Keratinocyte (primary cell): ENCODE results near the gene SYCN. TPM values are rescaled to one million over a fixed set of nuclear protein-coding genes. Genes with fewer than 3 reads are reported as not detected.

Experiments
- DNase-seq: peaks from one replicate; pipeline ENCODE4 v3.0.0-alpha.2; 2011; ENCODE audit warnings: low read depth, missing footprints, low spot score
- FAIRE-seq: peaks from 2 replicates; lab custom pipeline; 2011; peaks lifted over from hg19 to GRCh38; lab: Jason Lieb, UNC
- H2AFZ ChIP-seq: 2 replicates; pipeline ENCODE4 v1.6.0; 2012; ENCODE audit warnings: low read length, control low read depth, inconsistent platforms; ENCODE audit not compliant: control insufficient read depth
- H3K27ac ChIP-seq: 2 replicates; pipeline ENCODE4 v1.5.1; 2011; ENCODE audit warnings: low read length; ENCODE audit not compliant: control insufficient read depth, insufficient read depth
- H3K27me3 ChIP-seq: 3 replicates; pipeline ENCODE4 v1.6.0; 2011; ENCODE audit warnings: low read length; ENCODE audit not compliant: control insufficient read depth, insufficient read depth; ENCODE audit errors: extremely low read depth
- H3K36me3 ChIP-seq, 2 experiments: 2 replicates in 1 of 2; 3 replicates in 1 of 2; pipeline ENCODE4 v1.5.1; 2011; ENCODE audit warnings: low read length in 2 of 2, mild to moderate bottlenecking in 1 of 2; ENCODE audit not compliant: control insufficient read depth in 2 of 2, insufficient read depth in 2 of 2; ENCODE audit errors: extremely low read depth in 1 of 2
- H3K4me1 ChIP-seq: 3 replicates; pipeline ENCODE4 v1.5.1; 2011; ENCODE audit warnings: low read length; ENCODE audit not compliant: control insufficient read depth, insufficient read depth; ENCODE audit errors: extremely low read depth
- H3K4me2 ChIP-seq: 3 replicates; pipeline ENCODE4 v1.6.0; 2011; ENCODE audit warnings: low read depth, low read length; ENCODE audit not compliant: control insufficient read depth, insufficient read depth; ENCODE audit errors: extremely low read depth
- H3K4me3 ChIP-seq, 3 experiments: fragments of 200-600 bp in 1 of 3; sonication (generic) in 1 of 3; 2 replicates in 2 of 3; 3 replicates in 1 of 3; pipeline ENCODE4 v1.5.1; 2011 to 2016; ENCODE audit warnings: low read length in 3 of 3, mild to moderate bottlenecking in 3 of 3, control low read depth in 2 of 3, inconsistent platforms in 1 of 3, low read depth in 1 of 3, mixed read lengths in 1 of 3, mixed run types in 1 of 3, moderate library complexity in 1 of 3; ENCODE audit not compliant: control insufficient read depth in 2 of 3, insufficient read depth in 2 of 3; ENCODE audit errors: extremely low read depth in 1 of 3
- H3K79me2 ChIP-seq: 2 replicates; pipeline ENCODE4 v1.6.0; 2012; ENCODE audit warnings: low read length; ENCODE audit not compliant: control insufficient read depth, insufficient read depth
- H3K9ac ChIP-seq: 3 replicates; pipeline ENCODE4 v1.6.0; 2011; ENCODE audit warnings: low read length; ENCODE audit not compliant: control insufficient read depth, insufficient read depth; ENCODE audit errors: extremely low read depth
- H3K9me1 ChIP-seq: 3 replicates; pipeline ENCODE4 v1.6.0; 2011; ENCODE audit warnings: low read length; ENCODE audit not compliant: control insufficient read depth, insufficient read depth; ENCODE audit errors: extremely low read depth
- H3K9me3 ChIP-seq: 2 replicates; pipeline ENCODE4 v1.5.1; 2012; ENCODE audit warnings: low read depth, low read length; ENCODE audit not compliant: control insufficient read depth
- H4K20me1 ChIP-seq: 3 replicates; pipeline ENCODE4 v1.6.0; 2011; ENCODE audit warnings: low read length; ENCODE audit not compliant: control insufficient read depth, insufficient read depth; ENCODE audit errors: extremely low read depth
- EZH2 ChIP-seq: IDR thresholded peaks from one replicate; pipeline ENCODE4 v1.6.1; 2012; ENCODE audit warnings: inconsistent platforms, mild to moderate bottlenecking, low read length, moderate library complexity
- dilution Hi-C: fragments of 300-500 bp; cut with MboI; formaldehyde crosslinking; loops from one replicate; pipeline ENCODE4 v1.7.0; 2020; ENCODE audit warnings: low sequenced_read_pairs; ENCODE audit not compliant: extremely low pct_ligation_motif_present
- polyA plus RNA-seq, 5 experiments: library from polyadenylated mRNA; depleted of rRNA in 3 of 5; stranded (reverse) in 3 of 5; stranded (forward) in 1 of 5; unstranded in 1 of 5; fragments of >200 nt; gene quantifications; 1 replicate in 1 of 5; 2 replicates in 3 of 5; 3 replicates in 1 of 5; pipeline versions ENCODE4 v1.2.1 to v1.2.3, GENCODE V29; 2011 to 2012; ENCODE audit warnings: missing spikeins in 2 of 5, low read depth in 1 of 5, low replicate concordance in 1 of 5
- TF ChIP-seq, protein P1 (sequence below), 3 experiments: IDR thresholded peaks in 1 of 3; conservative IDR thresholded peaks in 1 of 3; optimal IDR thresholded peaks in 1 of 3; 2 replicates in 2 of 3; 3 replicates in 1 of 3; pipeline versions ENCODE3 to v1.5.1; 2011; ENCODE audit warnings: low read length in 3 of 3, mild to moderate bottlenecking in 3 of 3, moderate library complexity in 2 of 3, control low read depth in 1 of 3, inconsistent platforms in 1 of 3; ENCODE audit not compliant: insufficient read depth in 2 of 3; ENCODE audit errors: extremely low read depth in 1 of 3

SYCN gene
- polyA plus RNA-seq, 1 donor (not counting 4 experiments of a cell fraction or from before 2014, with no cell fraction given): not detected

DNA sequence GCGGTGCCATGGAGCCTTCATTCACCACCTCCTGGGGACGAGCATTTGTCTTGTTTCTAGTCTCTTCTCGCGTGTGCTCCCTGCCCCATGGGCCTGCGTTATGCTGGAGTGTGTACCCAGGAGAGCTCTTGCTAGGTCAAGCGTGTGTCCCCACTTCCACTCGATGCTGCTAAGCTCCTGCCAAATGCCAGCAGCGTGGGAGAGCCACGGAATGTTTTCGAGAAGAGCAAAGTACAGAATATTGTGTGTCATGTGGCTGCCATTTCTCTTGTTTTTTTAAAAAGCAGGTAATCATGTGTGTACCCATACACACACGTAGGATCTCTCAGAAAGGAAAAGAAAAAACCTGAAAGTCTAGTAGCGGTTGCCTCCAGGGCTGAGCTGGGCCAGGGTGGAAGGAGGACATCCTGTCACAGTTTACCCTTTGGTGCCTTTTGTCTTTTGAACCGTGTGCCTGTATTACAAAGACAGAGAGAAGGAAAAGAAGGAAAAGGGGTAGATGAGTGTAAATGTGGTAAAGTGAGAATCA lies 49.9 kb downstream of the SYCN start:
- Histone ChIP-seq H3K9me1 (peaks cover 4% of the 10 kb centered on the region), H2AFZ (no peak overlapping the region), H3K36me3 (no peaks in the 10 kb centered on the region), H3K27me3 (no peaks in the 10 kb centered on the region), H3K9me3 (no peaks in the 10 kb centered on the region), H3K9ac (peak overlapping the region; percentile 4), H3K4me3 (no peak overlapping the region), H3K27ac (peak overlapping the region; percentile 34), H3K4me1 (peaks cover 32% of the 10 kb centered on the region), H4K20me1 (no peaks in the 10 kb centered on the region), H3K79me2 (peaks cover 63% of the 10 kb centered on the region), H3K4me2 (peak overlapping the region; percentile 37)
- FAIRE-seq (no peak), DNase-seq (no peak)
- dilution Hi-C loops: no loop called here
- TF ChIP-seq EZH2: no peak
- TF ChIP-seq, protein P1, sequence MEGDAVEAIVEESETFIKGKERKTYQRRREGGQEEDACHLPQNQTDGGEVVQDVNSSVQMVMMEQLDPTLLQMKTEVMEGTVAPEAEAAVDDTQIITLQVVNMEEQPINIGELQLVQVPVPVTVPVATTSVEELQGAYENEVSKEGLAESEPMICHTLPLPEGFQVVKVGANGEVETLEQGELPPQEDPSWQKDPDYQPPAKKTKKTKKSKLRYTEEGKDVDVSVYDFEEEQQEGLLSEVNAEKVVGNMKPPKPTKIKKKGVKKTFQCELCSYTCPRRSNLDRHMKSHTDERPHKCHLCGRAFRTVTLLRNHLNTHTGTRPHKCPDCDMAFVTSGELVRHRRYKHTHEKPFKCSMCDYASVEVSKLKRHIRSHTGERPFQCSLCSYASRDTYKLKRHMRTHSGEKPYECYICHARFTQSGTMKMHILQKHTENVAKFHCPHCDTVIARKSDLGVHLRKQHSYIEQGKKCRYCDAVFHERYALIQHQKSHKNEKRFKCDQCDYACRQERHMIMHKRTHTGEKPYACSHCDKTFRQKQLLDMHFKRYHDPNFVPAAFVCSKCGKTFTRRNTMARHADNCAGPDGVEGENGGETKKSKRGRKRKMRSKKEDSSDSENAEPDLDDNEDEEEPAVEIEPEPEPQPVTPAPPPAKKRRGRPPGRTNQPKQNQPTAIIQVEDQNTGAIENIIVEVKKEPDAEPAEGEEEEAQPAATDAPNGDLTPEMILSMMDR (optimal IDR thresholded peaks at IDR 0.05 in 1 of 3, IDR thresholded peaks at IDR 0.05 in 1 of 3, conservative IDR thresholded peaks at IDR 0.05 in 1 of 3; ENCODE audit: extremely low read depth in 1 of 3, insufficient read depth in 2 of 3, low read length in 3 of 3): no peak

Other genes with a start within 250 kb of the SYCN start
- 5.4 to 7.7 TPM (median 6.5 TPM) in 3 replicates for gene FBXO17, start 228.5 kb downstream of the SYCN start, polyA plus RNA-seq
- 4.4 to 6.9 TPM (median 4.4 TPM) in 3 replicates for gene FBXO27, start 171.7 kb downstream of the SYCN start, polyA plus RNA-seq
- gene ACP7, start 119.9 kb downstream of the SYCN start, polyA plus RNA-seq: 0.08 to 0.28 TPM (median 0.09 TPM) in 3 replicates
- 9.8 to 17.4 TPM (median 11.2 TPM) in 3 replicates for gene PAK4, start 78.5 kb downstream of the SYCN start, polyA plus RNA-seq
- gene NCCRP1, start 7.3 kb downstream of the SYCN start, polyA plus RNA-seq: 2.3 to 6.0 TPM (median 2.8 TPM) in 3 replicates
- gene IFNL3, start 40.7 kb upstream of the SYCN start, polyA plus RNA-seq: not detected in 3 replicates
- gene IFNL4, start 44.6 kb upstream of the SYCN start, polyA plus RNA-seq: not detected in 3 replicates
- not detected in 3 replicates for gene IFNL2, start 64.1 kb upstream of the SYCN start, polyA plus RNA-seq
- gene IFNL1, start 92.1 kb upstream of the SYCN start, polyA plus RNA-seq: not detected in 3 replicates
- gene LRFN1, start 116.6 kb upstream of the SYCN start, polyA plus RNA-seq: 0.04 to 0.16 TPM (median 0.04 TPM) in 3 replicates
- gene GMFG, start 131.8 kb upstream of the SYCN start, polyA plus RNA-seq: 0.14 TPM in 1 of 3 replicates, not detected in the others
- gene SAMD4B, start 138.2 kb upstream of the SYCN start, polyA plus RNA-seq: 20.9 to 40.5 TPM (median 28.1 TPM) in 3 replicates
- gene PAF1, start 186.8 kb upstream of the SYCN start, polyA plus RNA-seq: 30.7 to 53.3 TPM (median 39.4 TPM) in 3 replicates
- 14.7 to 18.8 TPM (median 18.2 TPM) in 3 replicates for gene MED29, start 187.1 kb upstream of the SYCN start, polyA plus RNA-seq
- 10.4 to 14.2 TPM (median 12.8 TPM) in 3 replicates for gene ZFP36, start 202.6 kb upstream of the SYCN start, polyA plus RNA-seq
- 3.6 to 6.4 TPM (median 5.2 TPM) in 3 replicates for gene PLEKHG2, start 208.4 kb upstream of the SYCN start, polyA plus RNA-seq
- gene RPS16, start 231.7 kb upstream of the SYCN start, polyA plus RNA-seq: 1,323 to 2,302 TPM (median 1,614 TPM) in 3 replicates
- gene SUPT5H, start 241.3 kb upstream of the SYCN start, polyA plus RNA-seq: 46.1 to 83.7 TPM (median 63.2 TPM) in 3 replicates